NOMO-1 treated with dmso at 0.1 percent for 144 hours (cell line): ENCODE results near the gene EVA1C.
"Not testable (repeated sequence)": the region's sequence is repeated elsewhere in the genome, so short reads cannot be mapped to it uniquely, and the experiment has no call there.

Experiments used
- DNase-seq: peaks from one replicate; lab custom pipeline; 2025; ENCODE audit not compliant: unreplicated experiment; lab: John Stamatoyannopoulos, UW

EVA1C gene

DNA sequence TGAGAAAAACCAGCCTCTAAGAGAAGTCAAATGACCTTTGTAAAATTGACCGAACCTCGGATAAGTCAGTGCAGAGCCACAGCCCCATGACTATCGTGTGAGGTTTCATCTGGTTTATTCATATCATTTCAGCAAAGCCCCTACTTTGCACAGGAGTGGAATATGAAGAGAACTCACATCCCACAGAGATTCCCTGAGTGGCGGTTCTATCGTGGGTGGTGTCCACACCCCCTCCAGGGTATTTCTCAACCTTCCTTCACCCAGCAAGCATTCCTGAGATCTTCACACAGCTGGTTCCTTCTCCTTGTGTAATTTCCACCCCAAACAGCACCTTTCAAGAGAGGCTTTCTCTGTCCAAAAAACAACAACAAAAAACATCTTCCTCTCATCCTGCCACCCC lies 47.5 kb downstream of the EVA1C start:
- no peak for DNase-seq

GRCh38 chr21:32461503-32461902 lies 49.0 kb downstream of the EVA1C start:
- no peak for DNase-seq

- not testable (repeated sequence) for DNase-seq
Measured at GRCh38 chr21:32462564-32462963, 50.1 kb downstream of the EVA1C start.

DNA sequence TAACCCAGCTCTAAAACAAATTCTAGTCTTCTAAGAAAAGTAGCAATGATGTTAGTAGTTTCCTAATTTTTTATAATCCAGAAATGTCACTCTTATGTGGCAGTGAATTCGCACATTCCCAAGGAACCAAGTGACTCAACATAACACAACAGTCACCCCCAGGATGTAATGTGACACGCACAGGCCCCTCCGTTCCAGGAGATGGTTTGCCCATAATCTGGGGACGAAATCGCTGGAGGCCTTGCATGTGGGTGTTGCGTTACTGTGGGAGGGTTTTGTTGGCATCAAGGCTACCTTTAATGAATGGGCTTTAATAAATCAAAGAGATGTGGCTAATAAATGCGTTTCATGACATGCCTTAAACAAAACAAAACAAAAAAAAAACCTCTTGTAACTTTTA lies 50.9 kb downstream of the EVA1C start:
- no peak for DNase-seq

GRCh38 chr21:32463889-32464300 lies 51.4 kb downstream of the EVA1C start:
- DNase-seq = no peak

DNA sequence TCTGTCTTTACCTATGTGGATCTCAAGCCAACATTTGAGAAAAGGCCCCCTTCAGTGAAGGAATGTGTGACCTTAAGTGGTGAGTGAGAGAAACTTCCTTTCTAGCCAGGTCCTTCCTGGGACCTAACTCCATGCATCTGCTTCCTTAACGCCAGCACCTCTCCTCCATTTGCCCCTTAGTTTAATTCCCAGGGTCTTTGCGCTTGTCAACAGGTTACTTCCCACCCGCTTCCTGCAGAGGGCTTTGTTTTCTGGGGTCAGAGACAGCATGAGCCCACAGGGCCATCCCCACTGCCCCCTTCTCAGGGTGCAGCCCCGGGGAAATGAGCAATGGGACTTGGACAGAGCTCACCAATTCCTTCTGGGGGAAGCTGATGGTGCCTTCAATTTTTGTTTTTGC lies 54.8 kb downstream of the EVA1C start:
- DNase-seq = no peak

GRCh38 chr21:32468681-32469111 lies 56.2 kb downstream of the EVA1C start:
- DNase-seq = no peak

GRCh38 chr21:32469628-32470027 lies 57.1 kb downstream of the EVA1C start:
- no peak for DNase-seq

DNA sequence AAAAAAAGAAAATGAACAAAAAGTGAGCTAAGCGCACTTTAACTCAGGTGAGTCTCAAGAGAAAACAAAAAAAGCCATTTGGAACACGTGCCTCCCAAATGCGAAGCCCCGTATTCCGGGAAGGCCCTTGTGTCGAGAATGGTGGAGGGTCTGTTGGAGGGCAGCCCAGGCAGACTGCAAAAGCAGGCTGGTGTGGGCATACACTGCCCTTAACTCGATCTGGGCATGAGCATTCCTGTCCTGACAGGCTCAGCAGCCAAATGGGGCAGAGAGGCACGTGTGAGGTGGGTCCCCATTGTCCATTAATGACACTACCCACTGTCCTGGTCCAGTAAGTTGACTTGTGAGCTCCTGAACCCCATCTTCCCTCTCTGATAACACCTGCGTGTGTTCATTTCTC lies 57.7 kb downstream of the EVA1C start:
- DNase-seq = no peak

GRCh38 chr21:32472890-32473765 lies 60.6 kb downstream of the EVA1C start:
- DNase-seq = no peak

DNA sequence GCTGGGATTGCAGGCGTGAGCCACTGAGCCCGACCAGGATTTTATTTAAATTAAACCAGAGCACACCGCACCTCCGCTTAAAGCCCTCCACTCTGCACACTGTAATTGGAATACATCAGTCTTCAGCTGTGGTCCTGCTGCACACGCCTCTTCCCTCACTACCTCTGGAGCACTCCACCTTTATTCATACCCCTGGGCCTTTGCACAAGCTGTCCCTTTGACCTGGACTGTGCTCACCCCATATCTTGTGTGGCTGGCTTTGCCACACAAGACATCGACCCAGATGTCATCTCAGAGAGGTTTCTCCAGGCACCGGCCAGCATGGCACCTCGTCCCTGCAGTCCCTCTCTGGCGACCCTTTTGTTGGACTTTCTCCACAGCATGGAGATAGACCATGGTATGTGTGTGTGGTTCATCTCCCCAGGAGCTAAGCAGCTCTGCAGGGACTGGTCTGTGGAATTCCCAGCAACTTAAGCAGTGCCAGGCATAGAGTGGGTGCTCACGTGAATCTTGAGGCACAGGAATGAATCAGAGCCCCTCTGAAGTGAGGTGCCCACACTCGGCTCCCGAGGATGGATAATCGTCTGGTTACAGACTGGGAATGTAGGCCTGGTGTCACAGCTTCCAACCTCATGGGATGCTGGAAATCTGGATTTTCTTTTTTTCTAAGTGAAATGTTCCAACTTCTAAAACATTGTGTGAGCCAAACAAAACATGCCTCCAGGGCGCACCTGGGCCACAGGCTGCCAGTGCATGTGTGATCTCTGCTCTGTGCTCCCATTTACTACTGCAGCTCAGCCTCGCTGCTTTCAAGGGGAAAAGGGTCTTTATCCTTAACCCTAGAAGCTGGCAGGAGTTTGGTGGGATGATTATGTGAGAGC lies 61.9 kb downstream of the EVA1C start:
- DNase-seq = no peak

GRCh38 chr21:32475162-32475812 lies 62.8 kb downstream of the EVA1C start:
- no peak for DNase-seq

- DNase-seq = no peak
Measured at GRCh38 chr21:32476661-32477423, 64.3 kb downstream of the EVA1C start.

GRCh38 chr21:32477424-32477745 lies 64.9 kb downstream of the EVA1C start:
- no peak for DNase-seq

GRCh38 chr21:32481875-32482408 lies 69.4 kb downstream of the EVA1C start:
- no peak for DNase-seq

DNA sequence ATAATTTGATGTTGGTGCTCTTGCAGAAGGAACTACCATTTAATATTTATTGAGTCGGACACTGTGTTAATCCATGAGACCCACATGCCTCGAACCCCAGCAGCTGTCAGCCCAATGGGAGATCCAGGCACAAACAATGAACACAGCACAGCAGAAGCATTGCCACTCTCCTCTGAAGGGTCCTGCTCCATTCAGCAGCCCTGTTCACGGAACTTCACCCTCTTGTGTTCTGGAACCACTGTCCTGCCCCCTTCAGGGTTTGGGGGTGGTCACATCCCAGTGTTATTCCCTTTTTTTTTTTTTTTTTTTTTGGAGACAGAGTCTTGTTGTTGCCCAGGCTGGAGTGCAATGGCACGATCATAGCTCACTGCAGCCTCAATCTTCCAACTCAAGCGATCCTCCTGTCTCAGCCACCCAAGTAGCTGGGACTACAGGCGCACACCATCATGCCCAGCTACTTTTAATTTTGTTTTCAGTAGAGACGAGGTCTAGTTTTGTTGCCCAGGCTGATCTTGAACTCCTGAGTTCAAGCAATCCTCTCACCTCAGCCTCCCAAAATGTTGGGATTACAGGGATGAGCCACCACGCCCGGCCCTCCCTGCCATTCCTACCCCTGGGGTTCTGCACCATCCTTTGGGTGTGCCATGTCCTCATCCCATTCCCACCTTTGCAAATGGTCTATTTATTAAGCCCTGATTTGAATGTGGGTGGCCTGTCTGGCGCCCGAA lies 70.2 kb downstream of the EVA1C start:
- DNase-seq = no peak

DNA sequence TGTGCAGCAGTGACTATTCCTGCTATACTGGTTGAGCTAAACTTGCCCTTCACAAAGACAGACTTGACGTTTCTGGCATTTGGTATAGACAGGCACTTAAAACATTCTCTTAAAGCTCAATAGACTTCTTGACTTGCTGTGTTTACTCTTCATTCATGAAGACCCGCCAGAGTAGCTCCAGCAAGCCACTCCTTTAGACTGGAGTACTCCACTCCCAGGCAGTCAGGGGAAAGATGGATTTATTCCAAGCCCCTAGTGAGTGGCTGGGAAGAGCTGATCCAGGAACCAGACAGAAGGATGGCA lies 70.7 kb downstream of the EVA1C start:
- DNase-seq = no peak

DNA sequence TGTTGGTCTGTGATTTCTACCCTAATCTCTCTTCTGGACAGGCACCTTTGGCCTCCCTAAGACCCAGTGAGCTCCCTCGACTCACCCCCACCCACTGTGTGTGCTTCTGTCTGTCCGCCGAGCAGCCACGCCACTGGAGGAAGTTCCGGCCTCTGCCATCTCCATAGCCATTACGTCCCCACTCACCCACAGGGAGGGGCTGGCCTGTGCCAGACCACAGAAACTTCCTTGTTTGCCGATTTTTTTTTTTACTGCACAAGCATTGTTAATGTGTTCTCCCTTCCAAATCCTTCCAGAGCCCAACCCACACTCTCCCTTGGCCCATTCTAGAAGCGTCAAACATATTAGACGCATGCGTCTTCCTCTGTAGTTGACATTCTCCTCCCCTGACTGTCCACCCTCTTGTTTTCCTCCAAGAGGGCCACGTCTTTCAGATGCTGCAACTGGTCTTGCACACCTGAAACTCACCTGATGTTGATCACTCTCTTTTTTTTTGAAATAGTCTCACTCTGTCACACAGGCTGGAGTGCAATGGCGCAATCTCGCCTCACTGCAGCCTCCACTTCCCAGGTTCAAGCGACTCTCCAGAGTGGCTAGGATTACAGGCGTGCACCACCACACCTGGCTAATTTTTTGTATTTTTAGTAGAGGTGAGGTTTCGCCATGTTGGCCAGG lies 72.3 kb downstream of the EVA1C start:
- DNase-seq = no peak

- DNase-seq = no peak
Measured at GRCh38 chr21:32492376-32492775, 79.9 kb downstream of the EVA1C start.
